H1 (cell line): ENCODE results near the gene TEX264.
A peak's percentile ranks its signal among the peaks of the same experiment; 100 is the strongest.

Experiments used
- ATF3 ChIP-seq: IDR thresholded peaks from 2 replicates; pipeline ENCODE4 v1.6.1; 2011; ENCODE audit warnings: low read depth, mild to moderate bottlenecking, low read length; ENCODE audit not compliant: insufficient read depth
- CEBPB ChIP-seq: IDR thresholded peaks from 2 replicates; pipeline ENCODE4 v1.6.1; 2012; ENCODE audit warnings: low read depth, low read length
- CTCF ChIP-seq, 3 experiments: IDR thresholded peaks; 1 replicate in 2 of 3; 2 replicates in 1 of 3; pipeline versions ENCODE4 v1.5.1 to v1.6.1; 2011; ENCODE audit warnings: low read length in 3 of 3, mild to moderate bottlenecking in 3 of 3, inconsistent platforms in 2 of 3, low read depth in 1 of 3, moderate library complexity in 1 of 3; ENCODE audit not compliant: insufficient read depth in 1 of 3; ENCODE audit errors: control extremely low read depth in 1 of 3
- EGR1 ChIP-seq: IDR thresholded peaks from 2 replicates; pipeline ENCODE4 v1.6.1; 2011; ENCODE audit warnings: low read depth, low read length, borderline replicate concordance
- EP300 ChIP-seq, 2 experiments: IDR thresholded peaks; 1 replicate in 1 of 2; 2 replicates in 1 of 2; pipeline ENCODE4 v1.6.1; 2011 to 2012; ENCODE audit warnings: low read depth in 2 of 2, low read length in 2 of 2, mild to moderate bottlenecking in 2 of 2, borderline replicate concordance in 1 of 2, inconsistent platforms in 1 of 2, moderate library complexity in 1 of 2
- EZH2 ChIP-seq: fragments of 200-600 bp; sonication (generic); IDR thresholded peaks from 2 replicates; pipeline ENCODE4 v1.7.1; 2012; ENCODE audit warnings: low read depth, mild to moderate bottlenecking, moderate library complexity, low read length, inconsistent platforms; ENCODE audit not compliant: severe bottlenecking
- HDAC2 ChIP-seq, 2 experiments: fragments of 300-600 bp in 1 of 2; sonication (generic) in 1 of 2; IDR thresholded peaks; 2 replicates each; pipeline ENCODE4 v1.6.1; 2011 to 2012; ENCODE audit warnings: low read depth in 2 of 2, low read length in 2 of 2, mild to moderate bottlenecking in 2 of 2, moderate library complexity in 2 of 2, borderline replicate concordance in 1 of 2, inconsistent platforms in 1 of 2
- JUND ChIP-seq: IDR thresholded peaks from 2 replicates; pipeline ENCODE4 v1.6.1; 2011; ENCODE audit warnings: mild to moderate bottlenecking, improper control_type of control experiment, low read length
- KDM1A ChIP-seq: fragments of 200-600, 300-600 bp; sonication (generic); IDR thresholded peaks from 2 replicates; pipeline ENCODE4 v1.7.1; 2016; ENCODE audit warnings: mild to moderate bottlenecking, low read length, borderline replicate concordance
- POLR2A ChIP-seq, 2 experiments: IDR thresholded peaks; 1 replicate in 1 of 2; 2 replicates in 1 of 2; pipeline ENCODE4 v1.6.1; 2011; ENCODE audit warnings: low read depth in 2 of 2, low read length in 2 of 2, mild to moderate bottlenecking in 2 of 2; ENCODE audit errors: control extremely low read depth in 1 of 2
- RFX5 ChIP-seq: IDR thresholded peaks from 2 replicates; pipeline ENCODE4 v1.6.1; 2011; ENCODE audit warnings: low read depth, low read length, improper control_type of control experiment, borderline replicate concordance
- YY1 ChIP-seq: IDR thresholded peaks from 2 replicates; pipeline ENCODE4 v1.6.1; 2011; ENCODE audit warnings: low read depth, mild to moderate bottlenecking, low read length
- ZNF274 ChIP-seq: IDR thresholded peaks from 2 replicates; pipeline ENCODE4 v1.7.0; 2012; ENCODE audit warnings: low read length, borderline replicate concordance; ENCODE audit errors: extremely low read depth

DNA sequence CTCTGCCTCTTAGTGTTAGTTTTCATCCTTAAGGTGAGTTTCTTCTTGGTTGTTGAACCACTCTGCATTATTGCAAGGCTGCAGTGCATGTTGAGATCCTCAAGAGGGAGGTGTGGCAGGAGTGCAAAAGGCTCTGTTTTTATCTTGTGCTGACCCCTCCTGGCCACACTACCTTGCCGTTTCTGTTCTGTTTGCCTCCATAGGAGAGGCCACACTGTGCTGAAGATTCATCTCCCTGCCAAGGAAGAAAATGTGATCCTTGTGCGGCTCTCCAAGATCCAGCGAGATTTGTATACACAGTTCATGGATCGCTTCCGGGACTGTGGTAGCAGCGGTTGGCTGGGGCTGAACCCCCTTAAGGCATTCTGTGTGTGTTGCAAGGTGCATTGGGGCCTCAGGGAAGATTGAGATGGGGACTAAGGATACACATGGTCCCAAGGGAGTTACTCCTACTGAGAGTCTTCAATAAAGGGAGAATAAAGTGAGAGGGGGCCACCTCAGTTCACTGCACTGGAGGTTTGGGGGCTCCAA, 33.0 kb upstream of the TEX264 start:
- TF ChIP-seq RFX5 (no peak), EP300 (IDR thresholded peaks at IDR 0.05; ENCODE audit: borderline replicate concordance in 1 of 2, low read depth in 2 of 2, low read length in 2 of 2) (no peak), EGR1 (no peak), POLR2A (IDR thresholded peaks at IDR 0.05; ENCODE audit: control extremely low read depth in 1 of 2, low read depth in 2 of 2, low read length in 2 of 2) (no peak), HDAC2 (IDR thresholded peaks at IDR 0.05; ENCODE audit: borderline replicate concordance in 1 of 2, low read depth in 2 of 2, low read length in 2 of 2) (no peak), CTCF (IDR thresholded peaks at IDR 0.05; ENCODE audit: control extremely low read depth in 1 of 3, insufficient read depth in 1 of 3, low read depth in 1 of 3, low read length in 3 of 3) (peak; percentile 82 to 100 (median 100)), KDM1A (no peak), ZNF274 (no peak), JUND (no peak), ATF3 (peak; percentile 60; the same call in 1 of the 2 replicates), YY1 (peak; percentile 78), EZH2 (no peak), CEBPB (no peak)
